GM23338 (cell line): ENCODE results near the gene TPSB2. TPM values are rescaled to one million over a fixed set of nuclear protein-coding genes. Genes with fewer than 3 reads are reported as not detected.

Source experiments
- ATAC-seq: fragments of 200-7000 bp; cut with Tn5 transposase; 3 replicates; pipeline ENCODE4 v1.9.1; 2020
- DNase-seq: peaks from one replicate; pipeline ENCODE4 v3.0.0-alpha.2; 2015; ENCODE audit warnings: low spot score
- H2AFZ ChIP-seq: fragments of 200-600 bp; sonication (generic); 2 replicates; pipeline ENCODE4 v1.8.0; 2016; ENCODE audit warnings: antibody characterized with exemption, mild to moderate bottlenecking, moderate library complexity
- H3F3A ChIP-seq: fragments of 200-600 bp; sonication (generic); replicated peaks from 2 replicates; pipeline ENCODE4 v1.8.0; 2017; ENCODE audit warnings: antibody characterized with exemption, mixed run types, low read depth
- H3K27ac ChIP-seq: fragments of 200-600 bp; sonication (generic); 2 replicates; pipeline ENCODE4 v1.6.1; 2016; ENCODE audit warnings: low read depth
- H3K27me3 ChIP-seq: fragments of 200-600 bp; sonication (generic); 2 replicates; pipeline ENCODE4 v1.8.0; 2016; ENCODE audit warnings: mild to moderate bottlenecking, mixed run types, moderate library complexity; ENCODE audit not compliant: insufficient read depth
- H3K36me3 ChIP-seq: fragments of 200-600 bp; sonication (generic); 2 replicates; pipeline ENCODE4 v1.8.0; 2016; ENCODE audit warnings: mild to moderate bottlenecking; ENCODE audit not compliant: insufficient read depth
- H3K4me1 ChIP-seq: fragments of 200-600 bp; sonication (generic); 2 replicates; pipeline ENCODE4 v1.8.0; 2016; ENCODE audit warnings: mild to moderate bottlenecking, moderate library complexity; ENCODE audit not compliant: insufficient read depth
- H3K4me2 ChIP-seq: fragments of 200-600 bp; sonication (generic); 2 replicates; pipeline ENCODE4 v1.7.1; 2017; ENCODE audit warnings: mixed run types
- H3K4me3 ChIP-seq: fragments of 200-600 bp; sonication (generic); 2 replicates; pipeline ENCODE4 v1.6.1; 2016; ENCODE audit warnings: mixed run types
- H3K79me2 ChIP-seq: fragments of 200-600 bp; sonication (generic); replicated peaks from 2 replicates; pipeline ENCODE4 v1.8.0; 2017; ENCODE audit warnings: mild to moderate bottlenecking; ENCODE audit not compliant: insufficient read depth
- H3K9me2 ChIP-seq: fragments of 200-600 bp; sonication (generic); 2 replicates; pipeline ENCODE4 v1.8.0; 2017; ENCODE audit not compliant: insufficient read depth
- H4K20me1 ChIP-seq: fragments of 200-600 bp; sonication (generic); replicated peaks from 2 replicates; pipeline ENCODE4 v1.8.0; 2017; ENCODE audit warnings: mild to moderate bottlenecking; ENCODE audit not compliant: insufficient read depth
- H3K27ac Mint-ChIP-seq: 2 replicates; pipeline ENCODE4 v1.8.0; 2020; ENCODE audit warnings: inconsistent platforms, mild to moderate bottlenecking, moderate library complexity, mixed read lengths
- H3K27me3 Mint-ChIP-seq: 3 replicates; pipeline ENCODE4 v1.8.0; 2022; ENCODE audit warnings: low read depth, mild to moderate bottlenecking, moderate library complexity, mixed read lengths, inconsistent platforms; ENCODE audit not compliant: insufficient read depth, poor library complexity
- H3K36me3 Mint-ChIP-seq: 3 replicates; pipeline ENCODE4 v1.8.0; 2021; ENCODE audit warnings: low read depth, mild to moderate bottlenecking, inconsistent platforms, moderate library complexity, mixed read lengths
- H3K4me1 Mint-ChIP-seq: 3 replicates; pipeline ENCODE4 v1.8.0; 2020; ENCODE audit warnings: mild to moderate bottlenecking, inconsistent platforms, mixed read lengths
- H3K4me3 Mint-ChIP-seq: 3 replicates; pipeline ENCODE4 v1.8.0; 2021; ENCODE audit warnings: moderate library complexity, mild to moderate bottlenecking, inconsistent platforms, mixed read lengths
- H3K9me3 Mint-ChIP-seq: 3 replicates; pipeline ENCODE4 v1.8.0; 2020; ENCODE audit warnings: moderate library complexity, mild to moderate bottlenecking, inconsistent platforms, mixed read lengths
- CREB1 ChIP-seq: fragments of 250-450 bp; sonication (Bioruptor Pico); IDR thresholded peaks from 2 replicates; pipeline ENCODE4 v1.5.0; 2020; ENCODE audit warnings: low read depth, mild to moderate bottlenecking, moderate library complexity
- ETS1 ChIP-seq: IDR thresholded peaks from 2 replicates; pipeline ENCODE4 v1.6.1; 2016; ENCODE audit warnings: antibody characterized with exemption
- EZH2phosphoT487 ChIP-seq: fragments of 200-600 bp; sonication (generic); IDR thresholded peaks from one replicate; pipeline ENCODE4 v1.8.1; 2018; ENCODE audit warnings: antibody characterized with exemption; ENCODE audit not compliant: unreplicated experiment
- NANOG ChIP-seq: IDR thresholded peaks from 2 replicates; pipeline ENCODE4 v1.6.1; 2016; ENCODE audit warnings: antibody characterized with exemption, borderline replicate concordance
- POLR2AphosphoS5 ChIP-seq: IDR thresholded peaks from 2 replicates; pipeline ENCODE4 v1.6.1; 2016; ENCODE audit warnings: antibody characterized with exemption, low read depth
- ZNF114 ChIP-seq: fragments of 250-450 bp; sonication (Bioruptor Pico); IDR thresholded peaks from 2 replicates; pipeline ENCODE4 v1.5.0; 2020; ENCODE audit warnings: mild to moderate bottlenecking, moderate library complexity
- ZNF331 ChIP-seq: fragments of 250-450 bp; sonication (Bioruptor Pico); IDR thresholded peaks from 2 replicates; pipeline ENCODE4 v1.5.0; 2020; ENCODE audit warnings: low read depth, mild to moderate bottlenecking, moderate library complexity
- ZNF462 ChIP-seq: fragments of 250-450 bp; sonication (Bioruptor Pico); IDR thresholded peaks from 2 replicates; pipeline ENCODE4 v1.5.0; 2020; ENCODE audit warnings: mild to moderate bottlenecking, moderate library complexity
- polyA plus RNA-seq: library from polyadenylated mRNA; unstranded; fragments of >200 nt; fragmentation: Nextera tagmentation; extraction: Ambion mirVana; gene quantifications from 2 replicates; pipeline ENCODE4 v1.2.1, GENCODE V29; 2016
- total RNA-seq: library from RNA; depleted of rRNA; stranded (reverse); fragments of >200 nt; shearing (Covaris generic); gene quantifications from 2 replicates; pipeline ENCODE4 v1.2.3, GENCODE V29; 2014

Gene TPSB2
- total and polyA plus RNA-seq, 2 experiments from 2014 or later = 0.23 TPM; not detected in 1

DNA sequence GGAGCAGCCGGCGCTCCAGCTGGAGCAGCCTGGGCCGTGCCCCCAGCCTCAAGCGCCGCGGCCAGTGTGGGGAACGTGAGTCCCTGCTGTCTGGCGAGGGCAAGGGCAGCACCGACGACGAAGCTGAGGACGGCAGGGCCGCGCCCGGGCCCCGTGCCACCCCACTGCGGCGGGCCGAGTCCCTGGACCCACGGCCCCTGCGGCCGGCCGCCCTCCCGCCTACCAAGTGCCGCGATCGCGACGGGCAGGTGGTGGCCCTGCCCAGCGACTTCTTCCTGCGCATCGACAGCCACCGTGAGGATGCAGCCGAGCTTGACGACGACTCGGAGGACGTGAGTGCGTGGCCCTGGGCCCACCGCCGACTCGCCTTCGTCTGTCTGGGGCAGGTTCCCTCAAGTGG lies 20.9 kb downstream of the TPSB2 start:
- Mint-ChIP-seq H3K9me3 (no peaks in the 10 kb centered on the region), H3K4me3 (no peak overlapping the region), H3K4me1 (no peaks in the 10 kb centered on the region), H3K27ac (no peak overlapping the region), H3K36me3 (0 out of 3 replicates have a peak, but pooled peaks cover 3% of the 10 kb centered on the region), H3K27me3 (peaks cover 15% of the 10 kb centered on the region)
- ATAC-seq (no peak), DNase-seq (no peak)
- Histone ChIP-seq H3K79me2 (no peaks in the 10 kb centered on the region), H2AFZ (no peak overlapping the region), H3F3A (no peaks in the 10 kb centered on the region), H3K4me3 (no peak overlapping the region), H3K9me2 (no peaks in the 10 kb centered on the region), H3K27ac (no peak overlapping the region), H3K36me3 (no peaks in the 10 kb centered on the region), H3K4me1 (no peaks in the 10 kb centered on the region), H4K20me1 (no peaks in the 10 kb centered on the region), H3K27me3 (no peaks in the 10 kb centered on the region), H3K4me2 (no peak overlapping the region)
- TF ChIP-seq ZNF462 (CRISPR knock-in tag) (no peak), NANOG (no peak), EZH2phosphoT487 (no peak), ETS1 (no peak), ZNF331 (CRISPR knock-in tag) (no peak), ZNF114 (no peak), CREB1 (CRISPR knock-in tag) (no peak), POLR2AphosphoS5 (no peak)
